SU-DHL-6 (cell line): ENCODE measurements around the gene ADGRD2.

Experiments used
- CTCF ChIP-seq: fragments of 200-600 bp; sonication (generic); IDR thresholded peaks from one replicate; pipeline ENCODE4 v1.5.1; 2017; ENCODE audit warnings: antibody characterized with exemption, mild to moderate bottlenecking, low read length, moderate library complexity; ENCODE audit not compliant: insufficient read depth, poor library complexity, severe bottlenecking
- EZH2phosphoT487 ChIP-seq: fragments of 200-600 bp; sonication (generic), shearing (Covaris generic); conservative IDR thresholded peaks from 2 replicates; pipeline ENCODE4 v1.6.1; 2018; ENCODE audit warnings: mild to moderate bottlenecking, antibody characterized with exemption, low read length, moderate library complexity, mixed read lengths

DNA sequence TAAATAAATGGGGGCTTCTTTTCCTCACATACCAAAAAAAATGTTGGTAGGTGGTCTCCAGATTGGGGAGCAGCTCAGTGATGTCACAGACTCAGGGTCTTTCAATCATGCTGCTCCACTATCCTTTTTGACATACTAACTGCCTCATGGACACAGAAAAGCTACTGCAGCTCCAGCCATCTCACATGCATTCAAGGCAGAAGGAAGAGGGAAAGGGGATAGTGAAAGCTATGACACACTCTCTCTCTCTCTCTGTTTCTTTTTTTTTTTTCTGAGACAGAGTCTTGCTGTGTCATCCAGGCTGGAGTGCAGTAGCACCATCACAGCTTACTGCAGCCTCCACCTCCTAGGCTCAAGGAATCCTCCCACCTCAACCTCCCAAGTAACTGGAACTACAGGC lies 7.9 kb upstream of the ADGRD2 start:
- TF ChIP-seq CTCF (no peak), EZH2phosphoT487 (no peak)
